ENCODE results near the gene ING5. TPM values are rescaled to one million over a fixed set of nuclear protein-coding genes. Genes with fewer than 3 reads are reported as not detected.

The ING5 gene
- total RNA-seq, 1 experiment from 2014 or later: 41.4 TPM

DNA sequence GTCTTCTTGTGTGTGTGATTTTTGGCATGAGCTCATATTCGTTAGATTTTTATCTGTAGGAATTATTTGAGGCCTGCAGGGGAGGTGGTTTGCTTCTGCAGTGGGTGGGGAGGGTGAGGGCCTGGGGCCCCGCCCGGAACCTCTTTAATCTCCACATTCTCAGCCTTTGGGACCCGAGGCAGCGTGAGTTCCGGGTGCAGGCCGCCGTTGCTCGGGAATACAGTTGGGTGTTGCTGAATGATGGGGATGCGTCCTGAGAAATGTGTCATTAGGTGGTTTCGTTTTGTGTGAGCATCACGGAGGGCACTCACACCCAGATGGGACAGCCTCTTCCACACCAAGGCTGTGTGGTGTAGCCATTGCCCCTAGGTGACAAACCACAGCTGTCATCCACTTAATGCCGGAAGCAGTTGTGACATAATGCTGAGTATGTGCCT is 61.1 kb downstream of the ING5 start:
- Histone ChIP-seq H3K27me3 (ENCODE audit: control insufficient read depth, insufficient read depth, low read length) (no peaks in the 10 kb centered on the region), H3K36me3 (replicated peaks; ENCODE audit: control insufficient read depth, insufficient read depth, low read length) (peaks cover 4% of the 10 kb centered on the region), H3K4me3 (ENCODE audit: insufficient read depth, low read depth, low read length) (no peak overlapping the region)
- peak; percentile 26 for DNase-seq

DNA sequence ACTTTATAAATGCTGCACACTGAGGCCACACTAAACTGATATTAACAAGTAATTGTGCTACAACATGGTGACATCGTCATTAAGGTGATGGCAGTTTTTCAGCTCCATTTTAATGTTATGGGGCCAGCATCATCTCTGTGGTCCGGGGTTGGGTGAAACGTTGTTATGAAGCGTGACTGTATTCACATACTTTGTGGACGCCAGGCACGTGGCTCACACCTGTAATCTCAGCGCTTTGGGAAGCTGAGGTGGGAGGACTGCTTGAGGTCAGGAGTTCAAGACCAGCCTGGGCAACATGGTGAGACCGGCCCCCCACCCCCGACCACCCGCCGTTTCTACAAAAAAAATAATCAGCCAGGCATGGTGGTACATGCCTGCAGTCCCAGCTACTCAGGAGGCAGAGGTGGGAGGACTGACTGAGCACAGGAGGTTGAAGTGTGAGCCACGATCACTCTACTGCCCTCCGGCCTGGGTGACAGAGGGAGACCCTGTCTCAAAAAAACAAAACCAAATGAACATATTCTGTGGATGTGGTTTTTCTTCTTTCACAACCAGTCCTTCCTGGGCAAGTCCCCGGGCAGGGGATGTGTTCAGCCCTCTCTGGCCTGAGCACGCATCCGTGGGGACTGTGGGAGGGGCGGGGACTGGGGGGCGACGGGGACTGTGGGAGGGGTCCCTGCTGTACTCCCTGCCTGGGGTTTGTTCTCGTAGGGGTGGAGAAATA is 61.9 kb downstream of the ING5 start:
- Histone ChIP-seq H3K36me3 (replicated peaks; ENCODE audit: control insufficient read depth, insufficient read depth, low read length) (peaks cover 4% of the 10 kb centered on the region), H3K27me3 (ENCODE audit: control insufficient read depth, insufficient read depth, low read length) (no peaks in the 10 kb centered on the region), H3K4me3 (ENCODE audit: insufficient read depth, low read depth, low read length) (no peak overlapping the region)
- peak; percentile 47 for DNase-seq

DNA sequence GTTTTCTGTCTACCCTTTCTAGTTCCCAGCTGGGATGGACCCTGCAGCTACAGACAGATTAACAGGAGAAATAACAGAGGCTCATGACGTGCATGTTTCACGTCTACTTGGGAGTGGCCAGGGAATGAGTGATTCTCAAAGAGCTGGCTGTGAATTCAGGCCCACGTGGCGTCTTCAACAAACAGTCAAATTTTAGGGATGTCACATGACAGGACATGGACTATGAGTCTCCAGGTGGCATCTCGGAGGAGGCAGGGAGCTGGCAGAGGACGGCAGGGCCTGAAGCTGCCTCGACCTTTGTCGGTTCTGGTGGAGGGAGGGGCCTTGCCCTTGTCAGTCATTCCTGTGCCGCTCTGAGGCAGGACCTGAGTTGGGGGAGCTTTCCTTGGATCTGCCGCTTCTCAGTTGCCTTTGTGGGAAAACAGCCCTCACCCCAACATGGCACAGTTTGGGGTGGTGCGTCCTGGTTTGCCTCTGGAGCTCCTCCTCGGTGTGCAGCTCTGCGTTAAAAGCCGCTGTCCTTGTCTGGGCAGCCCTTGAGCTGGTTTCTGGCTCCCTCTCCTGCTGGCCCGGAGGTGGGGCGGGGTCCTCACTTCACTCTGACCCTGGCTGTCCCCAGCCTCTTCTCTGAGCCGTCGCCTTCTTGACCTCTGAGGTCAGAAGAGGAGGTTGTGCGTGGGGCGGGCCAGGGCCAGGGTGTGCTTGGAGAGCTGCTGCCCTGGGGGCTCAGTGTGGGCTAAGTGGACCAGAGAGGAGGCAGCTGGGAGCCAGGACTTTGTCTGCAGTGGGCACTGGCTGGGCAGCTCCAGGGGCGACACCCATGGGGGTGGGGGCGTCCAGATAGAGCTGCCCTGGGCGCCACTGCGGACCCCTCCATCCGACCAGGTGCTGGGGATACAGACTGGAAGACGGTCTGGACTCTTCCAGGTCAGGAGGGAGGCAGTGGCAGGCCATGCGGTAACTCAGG is 62.7 kb downstream of the ING5 start:
- no peaks in the 10 kb centered on the region for H3K27me3 ChIP-seq (ENCODE audit: control insufficient read depth, insufficient read depth, low read length)
- H3K36me3 ChIP-seq (replicated peaks; ENCODE audit: control insufficient read depth, insufficient read depth, low read length): peaks cover 2% of the 10 kb centered on the region; the same call in 1 of the 2 replicates
- DNase-seq: peak; percentile 80
- H3K4me3 ChIP-seq (ENCODE audit: insufficient read depth, low read depth, low read length): no peak overlapping the region

DNA sequence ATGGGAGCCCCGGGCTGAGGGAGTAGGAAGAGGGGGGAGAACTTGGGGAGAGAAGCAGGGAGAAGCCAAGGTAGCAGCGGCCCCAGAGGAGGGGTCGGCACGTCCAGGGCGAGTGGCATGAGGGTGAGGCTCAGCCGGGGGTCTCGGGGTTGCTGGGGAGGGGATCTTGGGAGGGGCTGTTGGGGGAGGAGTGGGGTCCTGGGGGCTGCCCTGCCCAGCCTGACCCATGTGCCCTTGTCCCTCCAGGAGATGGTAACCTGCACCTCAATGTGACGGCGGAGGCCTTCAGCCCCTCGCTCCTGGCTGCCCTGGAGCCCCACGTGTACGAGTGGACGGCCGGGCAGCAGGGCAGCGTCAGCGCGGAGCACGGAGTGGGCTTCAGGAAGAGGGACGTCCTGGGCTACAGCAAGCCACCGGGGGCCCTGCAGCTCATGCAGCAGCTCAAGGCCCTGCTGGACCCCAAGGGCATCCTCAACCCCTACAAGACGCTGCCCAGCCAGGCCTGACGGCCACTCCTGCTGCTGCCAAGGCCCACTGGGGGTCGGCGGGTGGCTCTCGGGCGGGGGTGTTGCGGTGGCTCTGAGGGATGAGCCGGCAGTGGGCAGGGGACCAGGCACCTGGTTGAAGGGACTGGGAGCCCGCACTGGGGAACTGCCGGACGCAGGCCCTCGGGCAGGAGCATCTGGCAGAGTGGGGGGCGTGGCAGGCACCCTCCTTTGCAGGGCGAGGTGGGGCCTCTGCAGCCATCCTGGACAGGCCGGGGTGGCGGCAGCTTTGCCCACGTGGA is 65.8 kb downstream of the ING5 start:
- Histone ChIP-seq H3K4me3 (ENCODE audit: insufficient read depth, low read depth, low read length) (no peak overlapping the region), H3K27me3 (ENCODE audit: control insufficient read depth, insufficient read depth, low read length) (no peaks in the 10 kb centered on the region), H3K36me3 (replicated peaks; ENCODE audit: control insufficient read depth, insufficient read depth, low read length) (no peaks in the 10 kb centered on the region)
- peak; percentile 58 for DNase-seq

DNA sequence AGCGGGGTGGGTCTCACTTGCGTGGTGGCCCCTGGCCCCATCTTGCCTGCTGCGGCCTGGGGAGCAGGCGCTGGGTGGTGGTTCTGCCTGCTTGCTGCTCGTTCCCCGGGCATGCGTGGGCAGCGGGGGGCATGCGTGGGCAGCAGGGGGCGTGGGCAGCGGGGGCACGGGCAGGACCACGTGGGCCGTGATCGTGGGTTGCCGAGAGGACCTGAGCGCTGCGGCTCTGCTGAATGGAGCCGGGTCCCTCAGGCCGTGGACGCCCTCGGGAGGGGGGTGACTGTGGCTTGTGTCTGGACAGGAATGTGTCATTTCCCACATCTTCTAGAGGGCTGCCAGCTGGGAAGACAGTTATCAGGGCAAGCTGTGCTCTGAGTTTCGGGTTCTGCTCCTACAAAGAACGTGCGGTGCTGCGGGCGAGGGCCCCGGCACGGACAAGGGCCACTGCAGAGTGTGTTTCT is 66.4 kb downstream of the ING5 start:
- Histone ChIP-seq H3K4me3 (ENCODE audit: insufficient read depth, low read depth, low read length) (no peak overlapping the region), H3K36me3 (replicated peaks; ENCODE audit: control insufficient read depth, insufficient read depth, low read length) (no peaks in the 10 kb centered on the region), H3K27me3 (ENCODE audit: control insufficient read depth, insufficient read depth, low read length) (no peaks in the 10 kb centered on the region)
- no peak for DNase-seq

DNA sequence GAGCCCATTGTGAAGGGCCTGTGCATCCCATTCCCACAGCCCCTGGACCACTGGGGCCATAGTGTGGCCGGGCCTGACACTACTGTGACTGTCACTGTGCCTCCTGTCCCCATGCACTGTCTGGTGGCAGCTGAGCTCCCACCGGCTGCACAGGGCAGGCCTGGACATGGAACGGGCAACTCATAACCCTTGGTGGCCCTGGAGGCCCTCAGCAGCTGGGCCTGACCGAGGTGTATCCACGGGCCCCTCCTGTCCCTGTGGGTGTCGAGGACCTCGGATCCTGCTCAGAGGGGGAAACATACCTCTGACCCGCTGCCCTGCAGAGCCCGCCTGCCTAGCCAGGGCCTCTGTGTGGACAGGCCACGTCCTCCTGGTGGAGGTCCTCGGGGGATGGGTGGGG is 67.0 kb downstream of the ING5 start:
- DNase-seq: peak; percentile 38
- Histone ChIP-seq H3K4me3 (ENCODE audit: insufficient read depth, low read depth, low read length) (no peak overlapping the region), H3K36me3 (replicated peaks; ENCODE audit: control insufficient read depth, insufficient read depth, low read length) (no peaks in the 10 kb centered on the region), H3K27me3 (ENCODE audit: control insufficient read depth, insufficient read depth, low read length) (no peaks in the 10 kb centered on the region)

DNA sequence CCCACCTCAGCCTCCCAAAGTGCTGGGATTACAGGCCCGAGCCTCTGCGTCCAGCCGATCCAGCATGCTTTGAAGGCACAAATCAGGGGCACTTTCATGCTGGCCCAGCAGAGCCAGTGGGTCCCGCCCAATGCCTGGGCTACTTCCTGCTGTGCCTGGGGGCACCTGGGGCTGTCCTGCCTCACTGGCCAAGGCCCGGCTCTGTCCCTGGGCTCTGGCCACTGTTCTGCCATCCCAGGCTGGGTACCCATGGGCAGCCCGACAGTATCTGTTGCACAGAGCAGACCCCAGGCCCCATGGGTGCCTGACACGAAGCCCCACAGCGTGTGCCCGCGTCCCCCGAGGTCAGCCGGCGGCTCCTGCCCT is 68.0 kb downstream of the ING5 start:
- Histone ChIP-seq H3K27me3 (ENCODE audit: control insufficient read depth, insufficient read depth, low read length) (no peaks in the 10 kb centered on the region), H3K36me3 (replicated peaks; ENCODE audit: control insufficient read depth, insufficient read depth, low read length) (no peaks in the 10 kb centered on the region), H3K4me3 (ENCODE audit: insufficient read depth, low read depth, low read length) (no peak overlapping the region)
- DNase-seq: no peak

DNA sequence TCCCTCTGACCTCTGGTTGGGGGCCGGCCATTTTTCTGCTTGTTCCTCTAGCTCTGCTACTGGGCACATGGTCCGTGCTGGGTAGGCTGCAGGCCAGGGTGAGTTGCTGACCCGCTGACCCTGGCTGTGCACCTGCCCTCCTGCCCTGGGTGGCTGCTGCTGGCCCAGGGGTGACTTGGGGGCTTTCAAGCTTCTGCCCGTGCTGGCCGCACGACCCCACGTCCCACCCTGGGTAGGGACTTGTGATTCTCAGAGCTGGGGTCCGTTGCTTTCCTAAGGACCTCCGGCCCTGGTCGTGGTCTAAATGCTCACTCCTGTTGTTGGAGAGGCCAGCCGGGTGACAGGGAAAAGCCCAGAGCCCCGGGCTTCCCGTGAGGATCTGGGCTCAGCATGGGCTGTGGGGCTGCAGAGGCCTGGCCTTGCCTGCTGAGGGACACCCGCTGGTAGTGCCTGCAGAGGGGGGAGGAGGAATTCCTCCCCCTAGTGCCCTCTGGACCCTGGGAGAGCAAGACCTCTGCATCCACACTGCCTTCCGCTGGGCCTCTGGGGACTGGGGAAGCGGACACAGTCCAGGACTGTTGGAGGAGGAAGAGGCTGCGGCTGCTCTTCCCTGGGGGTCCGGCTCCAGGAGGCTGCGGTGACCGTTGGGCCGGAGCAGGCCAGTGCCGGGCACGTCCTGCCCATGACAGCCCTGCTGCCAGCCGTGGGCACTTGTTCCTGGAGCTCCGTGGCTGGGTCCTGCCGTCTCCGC is 68.5 kb downstream of the ING5 start:
- peak; percentile 81 for DNase-seq
- Histone ChIP-seq H3K36me3 (replicated peaks; ENCODE audit: control insufficient read depth, insufficient read depth, low read length) (no peaks in the 10 kb centered on the region), H3K4me3 (ENCODE audit: insufficient read depth, low read depth, low read length) (no peak overlapping the region), H3K27me3 (ENCODE audit: control insufficient read depth, insufficient read depth, low read length) (no peaks in the 10 kb centered on the region)

DNA sequence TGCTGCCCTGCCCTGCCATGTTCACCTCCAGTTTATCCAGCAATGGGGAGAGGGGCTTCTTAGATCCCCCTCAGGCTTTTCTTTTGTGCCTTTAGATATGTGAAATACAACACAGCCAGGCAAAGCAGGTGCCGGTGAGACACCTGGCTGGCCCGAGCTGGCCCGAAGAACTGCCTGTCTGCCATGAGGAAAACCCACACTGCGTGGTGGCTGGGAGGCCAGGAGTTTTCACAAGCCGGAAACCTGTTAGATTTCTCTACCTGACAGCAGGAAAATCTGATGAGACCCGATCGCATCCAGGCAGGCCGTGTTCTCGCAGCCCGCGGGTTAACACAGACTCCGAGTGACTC is 69.1 kb downstream of the ING5 start:
- no peaks in the 10 kb centered on the region for H3K36me3 ChIP-seq (replicated peaks; ENCODE audit: control insufficient read depth, insufficient read depth, low read length)
- DNase-seq: no peak
- H3K4me3 ChIP-seq (ENCODE audit: insufficient read depth, low read depth, low read length): no peak overlapping the region
- no peaks in the 10 kb centered on the region for H3K27me3 ChIP-seq (ENCODE audit: control insufficient read depth, insufficient read depth, low read length)

DNA sequence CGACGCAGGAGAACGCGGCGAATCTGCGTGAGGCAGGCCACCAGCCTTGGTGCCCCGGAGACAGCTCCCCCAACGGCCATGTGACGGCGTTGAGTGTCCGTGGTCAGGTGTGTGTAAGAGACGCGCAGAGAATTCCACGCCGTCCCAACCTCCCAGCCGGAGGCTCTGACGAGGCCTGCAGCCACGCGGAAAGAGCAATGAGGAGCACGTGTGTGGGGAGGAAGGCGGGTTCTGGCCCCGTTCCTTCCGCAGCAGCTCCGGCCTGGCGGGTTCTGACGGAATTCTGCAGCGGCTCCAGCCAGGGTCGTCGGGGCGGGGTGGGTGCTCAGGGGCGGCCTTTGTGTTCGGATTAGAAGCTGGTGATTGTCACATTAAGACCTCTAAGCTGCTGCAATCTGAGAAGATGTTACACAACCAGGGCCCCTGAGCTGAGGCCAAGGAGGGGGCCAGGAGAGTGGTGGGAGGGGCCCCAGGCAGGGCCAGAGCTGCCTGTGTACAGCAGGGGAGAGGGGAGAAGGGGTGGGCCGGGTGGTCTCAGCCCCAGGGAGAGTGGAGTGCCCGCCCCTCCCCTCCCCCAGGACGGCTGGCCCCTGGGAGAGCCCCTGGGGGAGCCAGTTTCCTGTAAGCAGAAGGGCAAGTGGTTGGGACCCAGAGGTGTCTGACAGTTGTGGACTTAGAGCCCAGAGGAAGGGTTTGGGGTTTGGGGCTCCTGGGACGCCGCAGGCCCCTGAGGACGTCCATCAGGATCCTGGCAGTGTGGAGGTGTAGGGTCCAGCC is 69.6 kb downstream of the ING5 start:
- DNase-seq: peak; percentile 88
- no peaks in the 10 kb centered on the region for H3K27me3 ChIP-seq (ENCODE audit: control insufficient read depth, insufficient read depth, low read length)
- H3K36me3 ChIP-seq (replicated peaks; ENCODE audit: control insufficient read depth, insufficient read depth, low read length): no peaks in the 10 kb centered on the region
- H3K4me3 ChIP-seq (ENCODE audit: insufficient read depth, low read depth, low read length): no peak overlapping the region

DNA sequence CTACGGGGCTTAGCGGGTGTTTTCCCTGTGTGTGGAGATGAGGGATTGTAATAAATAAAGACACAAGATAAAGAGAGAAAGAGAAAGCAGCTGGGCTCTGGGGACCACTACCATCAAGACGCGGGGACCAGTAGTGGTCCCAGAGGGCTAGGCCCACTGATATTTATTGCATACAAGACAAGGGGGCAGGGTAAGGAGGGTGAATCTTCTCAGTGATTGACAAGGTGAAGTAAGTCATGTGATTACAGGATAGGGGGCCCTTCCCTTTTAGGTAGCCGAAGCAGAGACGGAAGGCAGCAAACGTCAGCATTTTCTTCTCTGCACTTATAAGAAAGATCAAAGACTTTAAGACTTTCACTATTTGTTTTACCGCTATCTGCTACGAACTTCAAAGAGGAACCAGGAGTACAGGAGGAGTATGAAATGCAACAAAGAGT is 70.2 kb downstream of the ING5 start:
- Histone ChIP-seq H3K27me3 (ENCODE audit: control insufficient read depth, insufficient read depth, low read length) (no peaks in the 10 kb centered on the region), H3K36me3 (replicated peaks; ENCODE audit: control insufficient read depth, insufficient read depth, low read length) (no peaks in the 10 kb centered on the region), H3K4me3 (ENCODE audit: insufficient read depth, low read depth, low read length) (no peak overlapping the region)
- no peak for DNase-seq

DNA sequence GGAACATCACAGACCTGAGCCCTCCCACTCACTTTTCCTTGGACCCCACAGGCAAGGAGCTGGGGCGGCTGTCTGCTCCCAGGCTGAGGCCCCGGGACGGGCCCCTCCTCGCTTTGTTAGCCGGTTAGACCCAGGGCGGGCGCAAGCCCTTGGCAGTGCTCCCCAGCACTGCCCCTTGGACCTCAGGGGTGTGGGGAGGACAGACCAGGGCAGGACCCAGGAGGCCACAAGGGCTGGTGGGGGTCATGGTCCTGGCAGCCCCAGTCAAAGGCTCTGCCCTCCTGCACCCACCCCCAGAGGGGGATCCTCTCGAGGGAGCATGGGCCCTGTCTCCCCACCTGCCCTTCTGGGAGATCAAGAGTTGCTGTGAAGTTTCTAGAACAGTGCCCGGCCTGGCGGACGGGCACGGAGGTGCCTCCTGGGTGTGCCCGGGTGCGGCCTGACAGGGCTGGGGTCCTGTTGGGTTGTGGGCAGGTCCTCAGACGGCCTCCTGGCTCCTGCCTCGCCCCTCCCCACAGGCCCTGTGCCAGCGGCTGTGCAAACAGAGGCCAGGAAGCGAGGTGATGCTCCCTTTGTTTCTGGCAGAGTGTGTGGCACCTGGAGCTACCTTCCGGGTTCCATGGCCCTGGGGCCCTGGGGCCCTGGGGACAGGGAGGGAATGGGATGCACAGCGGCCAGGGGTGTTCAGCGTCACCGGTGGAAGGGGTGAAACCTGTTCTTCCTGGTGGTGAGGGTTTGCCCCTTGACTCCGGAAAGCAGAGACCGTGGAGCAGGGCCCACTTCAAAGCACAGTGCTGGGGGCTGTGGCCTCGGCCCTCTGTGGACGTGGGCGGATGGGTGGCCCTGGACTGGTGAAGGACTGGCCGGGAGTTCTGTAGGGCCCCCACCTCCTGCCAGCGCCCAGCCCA is 71.9 kb downstream of the ING5 start:
- peak; percentile 63 for DNase-seq
- Histone ChIP-seq H3K4me3 (ENCODE audit: insufficient read depth, low read depth, low read length) (no peak overlapping the region), H3K27me3 (ENCODE audit: control insufficient read depth, insufficient read depth, low read length) (no peaks in the 10 kb centered on the region), H3K36me3 (replicated peaks; ENCODE audit: control insufficient read depth, insufficient read depth, low read length) (no peaks in the 10 kb centered on the region)
